GM23338 (cell line): ENCODE measurements around the gene AZGP1.
"Not testable (repeated sequence)": the region's sequence is repeated elsewhere in the genome, so short reads cannot be mapped to it uniquely, and the experiment has no call there.

Experiments
- CREB1 ChIP-seq: fragments of 250-450 bp; sonication (Bioruptor Pico); IDR thresholded peaks from 2 replicates; pipeline ENCODE4 v1.5.0; 2020; ENCODE audit warnings: low read depth, mild to moderate bottlenecking, moderate library complexity
- EZH2 ChIP-seq: fragments of 200-600 bp; sonication (generic); IDR thresholded peaks from one replicate; pipeline ENCODE4 v1.8.0; 2017; ENCODE audit warnings: antibody characterized with exemption, mild to moderate bottlenecking, low read depth; ENCODE audit not compliant: unreplicated experiment
- EZH2phosphoT487 ChIP-seq: fragments of 200-600 bp; sonication (generic); IDR thresholded peaks from one replicate; pipeline ENCODE4 v1.8.1; 2018; ENCODE audit warnings: antibody characterized with exemption; ENCODE audit not compliant: unreplicated experiment
- JUNB ChIP-seq: IDR thresholded peaks from one replicate; pipeline ENCODE4 v1.6.1; 2016; ENCODE audit warnings: antibody characterized with exemption; ENCODE audit not compliant: unreplicated experiment
- NANOG ChIP-seq: IDR thresholded peaks from 2 replicates; pipeline ENCODE4 v1.6.1; 2016; ENCODE audit warnings: antibody characterized with exemption, borderline replicate concordance
- POLR2AphosphoS5 ChIP-seq: IDR thresholded peaks from 2 replicates; pipeline ENCODE4 v1.6.1; 2016; ENCODE audit warnings: antibody characterized with exemption, low read depth
- REST ChIP-seq: IDR thresholded peaks from one replicate; pipeline ENCODE4 v1.6.1; 2018; ENCODE audit warnings: antibody characterized with exemption; ENCODE audit not compliant: unreplicated experiment
- STAT1 ChIP-seq: IDR thresholded peaks from one replicate; pipeline ENCODE4 v1.6.1; 2016; ENCODE audit warnings: antibody characterized with exemption; ENCODE audit not compliant: unreplicated experiment
- ZNF331 ChIP-seq: fragments of 250-450 bp; sonication (Bioruptor Pico); IDR thresholded peaks from 2 replicates; pipeline ENCODE4 v1.5.0; 2020; ENCODE audit warnings: low read depth, mild to moderate bottlenecking, moderate library complexity
- TF ChIP-seq, protein P1 (sequence below), 2 experiments: fragments of 200-600 bp in 1 of 2; sonication (generic) in 1 of 2; conservative IDR thresholded peaks; 2 replicates each; pipeline versions ENCODE4 v1.5.1 to v1.6.1; 2016 to 2017; ENCODE audit warnings: antibody characterized with exemption in 2 of 2, low read depth in 2 of 2, mild to moderate bottlenecking in 2 of 2, moderate library complexity in 1 of 2
- TF ChIP-seq, protein P2 (sequence below): fragments of 250-450 bp; sonication (Bioruptor Pico); IDR thresholded peaks from 2 replicates; pipeline ENCODE4 v1.5.0; 2020; ENCODE audit warnings: mild to moderate bottlenecking, moderate library complexity

DNA sequence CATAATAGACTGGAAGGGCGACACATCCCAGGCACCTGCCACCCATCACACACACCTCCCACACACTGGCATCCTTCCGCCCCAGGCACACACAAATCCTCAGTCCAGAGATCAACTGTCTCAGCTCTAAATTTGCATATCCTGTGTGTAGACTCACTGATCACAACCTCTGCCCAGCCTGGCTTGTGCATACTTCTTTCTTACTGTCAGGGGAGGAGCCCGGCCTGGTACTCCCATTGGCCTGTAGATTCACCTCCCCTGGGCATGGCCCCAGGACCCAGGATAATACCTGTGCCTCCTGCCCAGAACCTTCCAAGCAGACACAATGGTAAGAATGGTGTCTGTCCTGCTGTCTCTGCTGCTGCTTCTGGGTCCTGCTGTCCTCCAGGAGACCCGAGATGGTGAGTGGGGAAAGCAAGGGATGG is 4.6 kb upstream of the AZGP1 start:
- TF ChIP-seq, protein P1, sequence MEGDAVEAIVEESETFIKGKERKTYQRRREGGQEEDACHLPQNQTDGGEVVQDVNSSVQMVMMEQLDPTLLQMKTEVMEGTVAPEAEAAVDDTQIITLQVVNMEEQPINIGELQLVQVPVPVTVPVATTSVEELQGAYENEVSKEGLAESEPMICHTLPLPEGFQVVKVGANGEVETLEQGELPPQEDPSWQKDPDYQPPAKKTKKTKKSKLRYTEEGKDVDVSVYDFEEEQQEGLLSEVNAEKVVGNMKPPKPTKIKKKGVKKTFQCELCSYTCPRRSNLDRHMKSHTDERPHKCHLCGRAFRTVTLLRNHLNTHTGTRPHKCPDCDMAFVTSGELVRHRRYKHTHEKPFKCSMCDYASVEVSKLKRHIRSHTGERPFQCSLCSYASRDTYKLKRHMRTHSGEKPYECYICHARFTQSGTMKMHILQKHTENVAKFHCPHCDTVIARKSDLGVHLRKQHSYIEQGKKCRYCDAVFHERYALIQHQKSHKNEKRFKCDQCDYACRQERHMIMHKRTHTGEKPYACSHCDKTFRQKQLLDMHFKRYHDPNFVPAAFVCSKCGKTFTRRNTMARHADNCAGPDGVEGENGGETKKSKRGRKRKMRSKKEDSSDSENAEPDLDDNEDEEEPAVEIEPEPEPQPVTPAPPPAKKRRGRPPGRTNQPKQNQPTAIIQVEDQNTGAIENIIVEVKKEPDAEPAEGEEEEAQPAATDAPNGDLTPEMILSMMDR (conservative IDR thresholded peaks at IDR 0.05; ENCODE audit: low read depth in 2 of 2) = not testable (repeated sequence)
- not testable (repeated sequence) for TF ChIP-seq CREB1 (CRISPR knock-in tag); EZH2; POLR2AphosphoS5; EZH2phosphoT487; REST; STAT1; ZNF331; JUNB; NANOG
- TF ChIP-seq, protein P2, sequence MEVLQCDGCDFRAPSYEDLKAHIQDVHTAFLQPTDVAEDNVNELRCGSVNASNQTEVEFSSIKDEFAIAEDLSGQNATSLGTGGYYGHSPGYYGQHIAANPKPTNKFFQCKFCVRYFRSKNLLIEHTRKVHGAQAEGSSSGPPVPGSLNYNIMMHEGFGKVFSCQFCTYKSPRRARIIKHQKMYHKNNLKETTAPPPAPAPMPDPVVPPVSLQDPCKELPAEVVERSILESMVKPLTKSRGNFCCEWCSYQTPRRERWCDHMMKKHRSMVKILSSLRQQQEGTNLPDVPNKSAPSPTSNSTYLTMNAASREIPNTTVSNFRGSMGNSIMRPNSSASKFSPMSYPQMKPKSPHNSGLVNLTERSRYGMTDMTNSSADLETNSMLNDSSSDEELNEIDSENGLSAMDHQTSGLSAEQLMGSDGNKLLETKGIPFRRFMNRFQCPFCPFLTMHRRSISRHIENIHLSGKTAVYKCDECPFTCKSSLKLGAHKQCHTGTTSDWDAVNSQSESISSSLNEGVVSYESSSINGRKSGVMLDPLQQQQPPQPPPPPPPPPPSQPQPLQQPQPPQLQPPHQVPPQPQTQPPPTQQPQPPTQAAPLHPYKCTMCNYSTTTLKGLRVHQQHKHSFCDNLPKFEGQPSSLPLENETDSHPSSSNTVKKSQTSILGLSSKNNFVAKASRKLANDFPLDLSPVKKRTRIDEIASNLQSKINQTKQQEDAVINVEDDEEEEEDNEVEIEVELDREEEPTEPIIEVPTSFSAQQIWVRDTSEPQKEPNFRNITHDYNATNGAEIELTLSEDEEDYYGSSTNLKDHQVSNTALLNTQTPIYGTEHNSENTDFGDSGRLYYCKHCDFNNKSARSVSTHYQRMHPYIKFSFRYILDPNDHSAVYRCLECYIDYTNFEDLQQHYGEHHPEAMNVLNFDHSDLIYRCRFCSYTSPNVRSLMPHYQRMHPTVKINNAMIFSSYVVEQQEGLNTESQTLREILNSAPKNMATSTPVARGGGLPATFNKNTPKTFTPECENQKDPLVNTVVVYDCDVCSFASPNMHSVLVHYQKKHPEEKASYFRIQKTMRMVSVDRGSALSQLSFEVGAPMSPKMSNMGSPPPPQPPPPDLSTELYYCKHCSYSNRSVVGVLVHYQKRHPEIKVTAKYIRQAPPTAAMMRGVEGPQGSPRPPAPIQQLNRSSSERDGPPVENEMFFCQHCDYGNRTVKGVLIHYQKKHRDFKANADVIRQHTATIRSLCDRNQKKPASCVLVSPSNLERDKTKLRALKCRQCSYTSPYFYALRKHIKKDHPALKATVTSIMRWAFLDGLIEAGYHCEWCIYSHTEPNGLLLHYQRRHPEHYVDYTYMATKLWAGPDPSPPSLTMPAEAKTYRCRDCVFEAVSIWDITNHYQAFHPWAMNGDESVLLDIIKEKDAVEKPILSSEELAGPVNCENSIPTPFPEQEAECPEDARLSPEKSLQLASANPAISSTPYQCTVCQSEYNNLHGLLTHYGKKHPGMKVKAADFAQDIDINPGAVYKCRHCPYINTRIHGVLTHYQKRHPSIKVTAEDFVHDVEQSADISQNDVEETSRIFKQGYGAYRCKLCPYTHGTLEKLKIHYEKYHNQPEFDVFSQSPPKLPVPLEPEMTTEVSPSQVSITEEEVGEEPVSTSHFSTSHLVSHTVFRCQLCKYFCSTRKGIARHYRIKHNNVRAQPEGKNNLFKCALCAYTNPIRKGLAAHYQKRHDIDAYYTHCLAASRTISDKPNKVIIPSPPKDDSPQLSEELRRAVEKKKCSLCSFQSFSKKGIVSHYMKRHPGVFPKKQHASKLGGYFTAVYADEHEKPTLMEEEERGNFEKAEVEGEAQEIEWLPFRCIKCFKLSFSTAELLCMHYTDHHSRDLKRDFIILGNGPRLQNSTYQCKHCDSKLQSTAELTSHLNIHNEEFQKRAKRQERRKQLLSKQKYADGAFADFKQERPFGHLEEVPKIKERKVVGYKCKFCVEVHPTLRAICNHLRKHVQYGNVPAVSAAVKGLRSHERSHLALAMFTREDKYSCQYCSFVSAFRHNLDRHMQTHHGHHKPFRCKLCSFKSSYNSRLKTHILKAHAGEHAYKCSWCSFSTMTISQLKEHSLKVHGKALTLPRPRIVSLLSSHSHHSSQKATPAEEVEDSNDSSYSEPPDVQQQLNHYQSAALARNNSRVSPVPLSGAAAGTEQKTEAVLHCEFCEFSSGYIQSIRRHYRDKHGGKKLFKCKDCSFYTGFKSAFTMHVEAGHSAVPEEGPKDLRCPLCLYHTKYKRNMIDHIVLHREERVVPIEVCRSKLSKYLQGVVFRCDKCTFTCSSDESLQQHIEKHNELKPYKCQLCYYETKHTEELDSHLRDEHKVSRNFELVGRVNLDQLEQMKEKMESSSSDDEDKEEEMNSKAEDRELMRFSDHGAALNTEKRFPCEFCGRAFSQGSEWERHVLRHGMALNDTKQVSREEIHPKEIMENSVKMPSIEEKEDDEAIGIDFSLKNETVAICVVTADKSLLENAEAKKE (CRISPR knock-in tag) = not testable (repeated sequence)
